DND-41 (cell line): ENCODE data around the gene LCORL.

Experiments
- ATAC-seq: fragments of 200-7000 bp; cut with Tn5 transposase; 3 replicates; pipeline ENCODE4 v1.9.1; 2021; ENCODE audit warnings: low read depth; ENCODE audit not compliant: insufficient read depth
- DNase-seq: peaks from one replicate; pipeline ENCODE4 v3.0.0-alpha.2; 2020
- H2AFZ ChIP-seq: 2 replicates; pipeline ENCODE4 v1.6.0; 2012; ENCODE audit warnings: low read depth, low read length
- H3K27ac ChIP-seq: 2 replicates; pipeline ENCODE4 v1.5.1; 2012; ENCODE audit warnings: low read length, inconsistent platforms
- H3K27me3 ChIP-seq: fragments of 200-600 bp; sonication (generic); 2 replicates; pipeline ENCODE4 v1.6.0; 2012; ENCODE audit warnings: low read length, mild to moderate bottlenecking, inconsistent platforms; ENCODE audit not compliant: insufficient read depth, poor library complexity
- H3K36me3 ChIP-seq: 2 replicates; pipeline ENCODE4 v1.5.1; 2012; ENCODE audit warnings: low read length, inconsistent platforms; ENCODE audit not compliant: insufficient read depth
- H3K4me1 ChIP-seq: 2 replicates; pipeline ENCODE4 v1.5.1; 2012; ENCODE audit warnings: mild to moderate bottlenecking, low read length; ENCODE audit not compliant: insufficient read depth
- H3K4me2 ChIP-seq: 2 replicates; pipeline ENCODE4 v1.6.0; 2012; ENCODE audit warnings: mild to moderate bottlenecking, moderate library complexity, low read length, inconsistent platforms; ENCODE audit not compliant: insufficient read depth
- H3K4me3 ChIP-seq, 2 experiments: fragments of 200-600 bp in 1 of 2; shearing (Covaris generic) in 1 of 2; 2 replicates each; pipeline ENCODE4 v1.5.1; 2012 to 2016; ENCODE audit warnings: inconsistent platforms in 2 of 2, low read length in 2 of 2, mild to moderate bottlenecking in 2 of 2, low read depth in 1 of 2, moderate library complexity in 1 of 2
- H3K79me2 ChIP-seq: 2 replicates; pipeline ENCODE4 v1.6.0; 2012; ENCODE audit warnings: low read length, inconsistent platforms; ENCODE audit not compliant: insufficient read depth
- H3K9ac ChIP-seq: 2 replicates; pipeline ENCODE4 v1.6.0; 2012; ENCODE audit warnings: low read depth, mild to moderate bottlenecking, inconsistent platforms, low read length, moderate library complexity
- H3K9me3 ChIP-seq: 2 replicates; pipeline ENCODE4 v1.5.1; 2012; ENCODE audit warnings: low read length, moderate library complexity, mild to moderate bottlenecking, inconsistent platforms; ENCODE audit not compliant: insufficient read depth, severe bottlenecking
- H4K20me1 ChIP-seq: 2 replicates; pipeline ENCODE4 v1.6.0; 2012; ENCODE audit warnings: low read length; ENCODE audit not compliant: insufficient read depth
- EZH2 ChIP-seq: IDR thresholded peaks from 3 replicates; pipeline ENCODE4 v1.6.1; 2012; ENCODE audit warnings: borderline replicate concordance, low read depth, mild to moderate bottlenecking, moderate library complexity, low read length, inconsistent platforms; ENCODE audit not compliant: severe bottlenecking
- TF ChIP-seq, protein P1 (sequence below): IDR thresholded peaks from 2 replicates; pipeline ENCODE4 v1.5.1; 2012; ENCODE audit warnings: borderline replicate concordance, low read length, moderate library complexity, mild to moderate bottlenecking; ENCODE audit not compliant: poor library complexity, severe bottlenecking; ENCODE audit errors: extremely low read depth

Gene LCORL

DNA sequence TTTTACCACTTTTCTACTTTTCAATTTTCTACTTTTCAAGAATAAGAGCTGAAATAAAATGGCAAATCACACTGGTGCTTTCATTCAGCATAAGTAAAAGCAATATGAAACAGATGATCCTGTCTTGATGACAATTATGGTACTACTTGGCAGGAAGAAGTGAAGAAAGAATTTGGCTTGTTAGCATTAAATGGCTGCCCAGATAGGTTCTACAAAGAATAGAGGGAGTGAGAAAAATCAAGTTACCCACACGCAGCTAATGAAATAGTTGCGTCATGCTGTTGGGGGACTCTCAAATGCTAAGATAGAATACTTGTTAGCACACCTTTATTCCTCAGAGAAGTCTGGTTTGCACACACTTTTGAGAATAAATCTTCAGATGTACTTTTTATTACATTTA is 12.5 kb upstream of the LCORL start:
- Histone ChIP-seq H3K9me3 (no peaks in the 10 kb centered on the region), H3K79me2 (no peaks in the 10 kb centered on the region), H4K20me1 (no peaks in the 10 kb centered on the region), H3K27me3 (peaks cover 3% of the 10 kb centered on the region), H3K4me3 (no peak overlapping the region), H2AFZ (no peak overlapping the region), H3K9ac (no peak overlapping the region), H3K4me2 (no peak overlapping the region), H3K27ac (no peak overlapping the region), H3K36me3 (no peaks in the 10 kb centered on the region), H3K4me1 (no peaks in the 10 kb centered on the region)
- no peak for TF ChIP-seq EZH2
- TF ChIP-seq, protein P1, sequence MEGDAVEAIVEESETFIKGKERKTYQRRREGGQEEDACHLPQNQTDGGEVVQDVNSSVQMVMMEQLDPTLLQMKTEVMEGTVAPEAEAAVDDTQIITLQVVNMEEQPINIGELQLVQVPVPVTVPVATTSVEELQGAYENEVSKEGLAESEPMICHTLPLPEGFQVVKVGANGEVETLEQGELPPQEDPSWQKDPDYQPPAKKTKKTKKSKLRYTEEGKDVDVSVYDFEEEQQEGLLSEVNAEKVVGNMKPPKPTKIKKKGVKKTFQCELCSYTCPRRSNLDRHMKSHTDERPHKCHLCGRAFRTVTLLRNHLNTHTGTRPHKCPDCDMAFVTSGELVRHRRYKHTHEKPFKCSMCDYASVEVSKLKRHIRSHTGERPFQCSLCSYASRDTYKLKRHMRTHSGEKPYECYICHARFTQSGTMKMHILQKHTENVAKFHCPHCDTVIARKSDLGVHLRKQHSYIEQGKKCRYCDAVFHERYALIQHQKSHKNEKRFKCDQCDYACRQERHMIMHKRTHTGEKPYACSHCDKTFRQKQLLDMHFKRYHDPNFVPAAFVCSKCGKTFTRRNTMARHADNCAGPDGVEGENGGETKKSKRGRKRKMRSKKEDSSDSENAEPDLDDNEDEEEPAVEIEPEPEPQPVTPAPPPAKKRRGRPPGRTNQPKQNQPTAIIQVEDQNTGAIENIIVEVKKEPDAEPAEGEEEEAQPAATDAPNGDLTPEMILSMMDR, result no peak
- ATAC-seq (no peak), DNase-seq (no peak)

DNA sequence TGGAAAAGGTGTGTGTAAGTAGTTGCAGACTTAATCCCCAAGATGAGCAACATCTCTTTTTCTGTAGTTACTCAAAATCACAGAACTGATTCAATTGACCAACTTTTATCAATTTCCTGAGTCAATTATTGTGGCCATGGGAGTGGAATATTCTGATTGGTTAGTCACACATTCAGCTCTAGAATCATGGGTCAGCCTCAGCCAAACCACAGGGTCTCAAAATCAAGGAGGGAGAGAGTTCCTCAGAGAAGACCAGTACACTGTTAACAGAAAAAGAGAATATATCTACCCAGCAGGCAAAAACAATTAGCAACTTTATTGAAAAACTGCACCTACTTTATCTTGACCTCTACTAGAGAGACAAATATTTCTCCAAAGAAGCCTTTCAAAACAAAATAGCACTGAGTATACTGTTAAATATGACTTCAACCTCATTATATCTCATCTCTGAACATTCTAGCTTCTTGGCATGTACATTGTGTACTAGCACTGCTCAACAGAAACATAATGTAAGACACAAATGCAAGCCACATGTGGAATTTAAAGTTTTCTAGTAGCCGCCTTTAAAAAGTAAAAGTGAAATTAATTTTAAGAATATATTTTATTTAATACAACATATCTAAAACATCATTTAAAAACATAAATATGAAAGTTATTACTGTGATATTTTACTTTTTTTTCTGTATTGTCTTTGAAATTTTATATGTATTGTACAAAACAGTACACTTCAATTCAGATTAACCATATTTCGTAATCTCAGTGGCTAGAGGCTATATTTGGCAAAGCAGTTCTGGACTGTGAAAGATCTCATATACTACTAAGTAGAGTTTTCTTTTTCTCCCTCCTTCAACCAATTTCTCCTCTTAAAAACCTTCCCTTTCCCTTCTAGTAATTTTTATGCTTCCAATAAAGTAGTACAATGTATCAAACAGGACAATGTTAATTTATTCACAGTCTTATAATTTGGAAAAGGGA is 11.8 kb upstream of the LCORL start:
- Histone ChIP-seq H3K79me2 (no peaks in the 10 kb centered on the region), H3K4me1 (no peaks in the 10 kb centered on the region), H4K20me1 (no peaks in the 10 kb centered on the region), H3K36me3 (no peaks in the 10 kb centered on the region), H2AFZ (no peak overlapping the region), H3K9ac (no peak overlapping the region), H3K27me3 (peaks cover 6% of the 10 kb centered on the region), H3K4me3 (no peak overlapping the region), H3K4me2 (no peak overlapping the region), H3K27ac (no peak overlapping the region), H3K9me3 (no peaks in the 10 kb centered on the region)
- ATAC-seq (no peak), DNase-seq (no peak)
- TF ChIP-seq, protein P1, result no peak
- TF ChIP-seq EZH2, result no peak

DNA sequence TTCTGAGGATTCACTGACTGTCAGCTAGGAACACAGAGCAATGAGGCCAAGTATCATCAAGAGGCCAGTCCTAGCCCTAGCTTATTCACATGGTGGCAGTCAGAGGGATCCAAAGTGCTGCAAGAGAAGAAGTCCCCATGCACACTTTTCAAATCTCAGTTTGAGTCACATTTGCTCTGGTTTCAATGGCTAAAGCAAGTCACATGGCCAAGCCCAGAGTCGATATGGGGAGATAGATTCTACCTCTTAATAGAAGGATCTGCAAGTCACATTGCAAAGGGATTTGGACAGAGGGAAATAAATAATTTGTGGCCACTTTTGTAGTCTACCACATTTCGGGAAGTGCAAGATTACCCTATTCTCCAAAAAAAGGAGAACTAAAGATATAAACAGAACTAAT is 3.7 kb upstream of the LCORL start:
- Histone ChIP-seq H2AFZ (no peak overlapping the region), H3K9ac (no peak overlapping the region), H4K20me1 (peaks cover 4% of the 10 kb centered on the region), H3K4me2 (no peak overlapping the region), H3K27ac (no peak overlapping the region), H3K79me2 (peaks cover 8% of the 10 kb centered on the region), H3K4me1 (peaks cover 13% of the 10 kb centered on the region), H3K4me3 (no peak overlapping the region), H3K36me3 (no peaks in the 10 kb centered on the region; the same call in 1 of the 2 replicates), H3K9me3 (no peaks in the 10 kb centered on the region), H3K27me3 (peaks cover 33% of the 10 kb centered on the region)
- no peak for DNase-seq
- TF ChIP-seq, protein P1, result no peak
- TF ChIP-seq EZH2, result no peak
- no peak for ATAC-seq
